ENCODE results near the gene ACACA. TPM values are rescaled to one million over a fixed set of nuclear protein-coding genes. Genes with fewer than 3 reads are reported as not detected.

The ACACA gene
- total RNA-seq, 1 donor from 2014 or later, result 111 TPM

GRCh38 chr17:37177254-37177870, 229.3 kb downstream of the ACACA start:
- Mint-ChIP-seq H3K9me3 (ENCODE audit: low read depth) (no peaks in the 10 kb centered on the region), H3K36me3 (ENCODE audit: insufficient read depth) (no peaks in the 10 kb centered on the region), H3K27me3 (no peaks in the 10 kb centered on the region), H3K4me3 (ENCODE audit: low read depth) (no peak overlapping the region), H3K4me1 (ENCODE audit: low read depth) (peaks cover 2% of the 10 kb centered on the region), H3K27ac (no peak overlapping the region)
- no peak for TF ChIP-seq CTCF (IDR thresholded peaks at IDR 0.05; ENCODE audit: unreplicated experiment)
- no peak for DNase-seq (ENCODE audit: low spot score, unreplicated experiment)

GRCh38 chr17:37176723-37177122, 229.9 kb downstream of the ACACA start:
- no peak overlapping the region for H3K27ac Mint-ChIP-seq
- no peaks in the 10 kb centered on the region for H3K27me3 Mint-ChIP-seq
- no peaks in the 10 kb centered on the region for H3K9me3 Mint-ChIP-seq (ENCODE audit: low read depth)
- H3K4me1 Mint-ChIP-seq (ENCODE audit: low read depth), result peaks cover 2% of the 10 kb centered on the region
- no peak for TF ChIP-seq CTCF (IDR thresholded peaks at IDR 0.05; ENCODE audit: unreplicated experiment)
- no peak for DNase-seq (ENCODE audit: low spot score, unreplicated experiment)
- H3K4me3 Mint-ChIP-seq (ENCODE audit: low read depth), result no peak overlapping the region
- H3K36me3 Mint-ChIP-seq (ENCODE audit: insufficient read depth), result no peaks in the 10 kb centered on the region

GRCh38 chr17:37174205-37174604, 232.4 kb downstream of the ACACA start:
- Mint-ChIP-seq H3K4me3 (ENCODE audit: low read depth) (no peak overlapping the region), H3K27ac (no peak overlapping the region), H3K36me3 (ENCODE audit: insufficient read depth) (no peaks in the 10 kb centered on the region), H3K27me3 (no peaks in the 10 kb centered on the region), H3K9me3 (ENCODE audit: low read depth) (no peaks in the 10 kb centered on the region), H3K4me1 (ENCODE audit: low read depth) (peaks cover 2% of the 10 kb centered on the region)
- peak; percentile 66 for TF ChIP-seq CTCF (IDR thresholded peaks at IDR 0.05; ENCODE audit: unreplicated experiment)
- no peak for DNase-seq (ENCODE audit: low spot score, unreplicated experiment)

GRCh38 chr17:37170881-37171425, 235.7 kb downstream of the ACACA start:
- Mint-ChIP-seq H3K27ac (no peak overlapping the region), H3K4me1 (ENCODE audit: low read depth) (peaks cover 2% of the 10 kb centered on the region), H3K27me3 (no peaks in the 10 kb centered on the region), H3K9me3 (ENCODE audit: low read depth) (no peaks in the 10 kb centered on the region), H3K36me3 (ENCODE audit: insufficient read depth) (no peaks in the 10 kb centered on the region), H3K4me3 (ENCODE audit: low read depth) (no peak overlapping the region)
- no peak for DNase-seq (ENCODE audit: low spot score, unreplicated experiment)
- TF ChIP-seq CTCF (IDR thresholded peaks at IDR 0.05; ENCODE audit: unreplicated experiment), result no peak

- H3K4me1 Mint-ChIP-seq (ENCODE audit: low read depth), result peaks cover 13% of the 10 kb centered on the region
Observed at GRCh38 chr17:37168731-37169353, 237.8 kb downstream of the ACACA start.

More at GRCh38 chr17:37168731-37169353, 237.8 kb downstream of the ACACA start:
- H3K9me3 Mint-ChIP-seq (ENCODE audit: low read depth), result no peaks in the 10 kb centered on the region
- no peak overlapping the region for H3K4me3 Mint-ChIP-seq (ENCODE audit: low read depth)
- no peaks in the 10 kb centered on the region for H3K27me3 Mint-ChIP-seq
- TF ChIP-seq CTCF (IDR thresholded peaks at IDR 0.05; ENCODE audit: unreplicated experiment), result no peak
- H3K27ac Mint-ChIP-seq, result no peak overlapping the region
- DNase-seq (ENCODE audit: low spot score, unreplicated experiment), result no peak
- no peaks in the 10 kb centered on the region for H3K36me3 Mint-ChIP-seq (ENCODE audit: insufficient read depth)
